Upper lobe of left lung (tissue), 6 donors: ENCODE results near the gene PSORS1C1. TPM values are rescaled to one million over a fixed set of nuclear protein-coding genes. Genes with fewer than 3 reads are reported as not detected.

ENCODE experiments used
- ATAC-seq, 2 donors: fragments of 200-7000 bp; cut with Tn5 transposase; one replicate each; pipeline ENCODE4 v1.9.1; 2022; ENCODE audit warnings: mild to moderate bottlenecking in 2 of 2, moderate library complexity in 2 of 2; ENCODE audit not compliant: low FRiP score in 2 of 2
- DNase-seq, 2 donors: peaks; one replicate each; pipeline ENCODE4 v3.0.0-alpha.2; 2019 to 2020
- H3K27ac ChIP-seq, 4 donors: fragments of 200-600 bp; sonication (generic); one replicate each; pipeline ENCODE4 v1.5.1; 2016 to 2019
- H3K27me3 ChIP-seq, 4 donors: fragments of 200-600 bp; sonication (generic); one replicate each; pipeline ENCODE4 v1.5.1; 2017 to 2019
- H3K36me3 ChIP-seq, 4 donors: fragments of 200-600 bp; sonication (generic); one replicate each; pipeline ENCODE4 v1.5.1; 2016 to 2019
- H3K4me1 ChIP-seq, 4 donors: fragments of 200-600 bp; sonication (generic); one replicate each; pipeline ENCODE4 v1.5.1; 2018 to 2019
- H3K4me3 ChIP-seq, 4 donors: fragments of 200-600 bp; sonication (generic); one replicate each; pipeline ENCODE4 v1.5.1; 2017 to 2019; ENCODE audit warnings: mild to moderate bottlenecking in 2 of 4, moderate library complexity in 1 of 4
- H3K9me3 ChIP-seq, 4 donors: fragments of 200-600 bp; sonication (generic); one replicate each; pipeline ENCODE4 v1.5.1; 2018 to 2019
- CTCF ChIP-seq, 6 experiments: fragments of 450-650 bp in 4 of 6; fragments of 200-600 bp in 2 of 6; sonication (generic) in 2 of 6; IDR thresholded peaks; one replicate each; pipeline ENCODE4 v1.5.1; 2016 to 2019; ENCODE audit warnings: antibody characterized with exemption in 6 of 6
- EP300 ChIP-seq, 4 donors: sonication (generic); formaldehyde crosslinking; IDR thresholded peaks; one replicate each; pipeline ENCODE4 v1.5.1; 2017; ENCODE audit warnings: antibody characterized with exemption in 4 of 4, control low read depth in 2 of 4
- POLR2A ChIP-seq, 4 donors: fragments of 450-650 bp; IDR thresholded peaks; one replicate each; pipeline ENCODE4 v1.5.1; 2016 to 2017; ENCODE audit warnings: antibody characterized with exemption in 4 of 4, mild to moderate bottlenecking in 2 of 4
- POLR2AphosphoS5 ChIP-seq, 2 donors: sonication (generic); formaldehyde crosslinking; IDR thresholded peaks; one replicate each; pipeline ENCODE4 v1.5.1; 2017; ENCODE audit warnings: antibody characterized with exemption in 2 of 2
- WGBS, 2 donors: methylation state at CpG; one replicate each; pipeline ENCODE4 v1.1.5; 2017 to 2018; 5-methylcytosine and 5-hydroxymethylcytosine counted together
- total RNA-seq, 6 donors: library from RNA; depleted of rRNA in 4 of 6; stranded (reverse); fragments of >200 nt in 4 of 6; gene quantifications; one replicate each; pipeline versions ENCODE4 v1.1.0 to v1.2.1, GENCODE V29; 2016 to 2021
- donor health status: DM: no; HTN: no; CAD: no; lungs with moderate emphysema.
- donor health status: DM: no; HTN: yes; CAD: no; lungs with severe emphysema.

PSORS1C1 gene
- total RNA-seq, 6 donors from 2014 or later: 3.2 to 9.4 (median 4.4) TPM

DNA sequence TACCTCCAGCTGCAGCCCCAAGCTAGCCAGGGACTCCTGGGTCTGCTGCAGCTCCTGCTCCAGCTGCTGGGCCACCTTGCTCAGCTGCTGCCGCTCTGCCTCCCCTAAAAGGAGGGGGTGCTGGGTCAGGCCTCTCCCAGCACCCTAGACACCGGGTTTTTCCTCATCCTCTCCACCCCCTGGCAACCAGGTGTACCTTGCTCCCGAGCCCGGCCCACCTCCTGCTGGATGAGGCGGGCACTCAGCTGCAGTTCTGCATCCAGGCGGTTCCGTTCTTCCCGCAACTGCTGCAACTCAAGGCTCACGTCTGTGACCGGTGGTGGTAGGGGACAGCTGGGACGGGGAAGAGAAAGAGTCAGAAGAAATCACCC lies 30.4 kb downstream of the PSORS1C1 start:
- DNase-seq (no peak), ATAC-seq (no peak)
- peaks cover 0 to 20% (median 14%) of the 10 kb centered on the region in 4 donors for H3K36me3 ChIP-seq
- TF ChIP-seq CTCF (IDR thresholded peaks at IDR 0.05): no peak
- TF ChIP-seq EP300 (IDR thresholded peaks at IDR 0.05): no peak
- no peak for TF ChIP-seq POLR2AphosphoS5 (IDR thresholded peaks at IDR 0.05)
- TF ChIP-seq POLR2A (IDR thresholded peaks at IDR 0.05): no peak
- H3K4me1 ChIP-seq: peaks cover 0 to 6% (median 2%) of the 10 kb centered on the region in 4 donors
- H3K9me3 ChIP-seq: no peaks in the 10 kb centered on the region
- H3K27ac ChIP-seq: no peak overlapping the region
- no peaks in the 10 kb centered on the region for H3K27me3 ChIP-seq
- 85 to 89% methylated on average over 5 to 11 of the region's 11 CpGs for WGBS, 2 donors
- H3K4me3 ChIP-seq: no peak overlapping the region

GRCh38 chr6:31145386-31145785 lies 30.8 kb downstream of the PSORS1C1 start:
- no peak overlapping the region for H3K27ac ChIP-seq
- H3K4me1 ChIP-seq: peaks cover 0 to 6% (median 2%) of the 10 kb centered on the region in 4 donors
- 94 to 96% methylated on average over 10 of the region's 10 CpGs for WGBS, 2 donors
- no peaks in the 10 kb centered on the region for H3K27me3 ChIP-seq
- DNase-seq: no peak
- TF ChIP-seq POLR2A (IDR thresholded peaks at IDR 0.05): no peak
- no peak for TF ChIP-seq POLR2AphosphoS5 (IDR thresholded peaks at IDR 0.05)
- TF ChIP-seq EP300 (IDR thresholded peaks at IDR 0.05): no peak
- TF ChIP-seq CTCF (IDR thresholded peaks at IDR 0.05): no peak
- peaks cover 0 to 24% (median 16%) of the 10 kb centered on the region in 4 donors for H3K36me3 ChIP-seq
- H3K9me3 ChIP-seq: no peaks in the 10 kb centered on the region
- no peak overlapping the region for H3K4me3 ChIP-seq
- no peak for ATAC-seq

DNA sequence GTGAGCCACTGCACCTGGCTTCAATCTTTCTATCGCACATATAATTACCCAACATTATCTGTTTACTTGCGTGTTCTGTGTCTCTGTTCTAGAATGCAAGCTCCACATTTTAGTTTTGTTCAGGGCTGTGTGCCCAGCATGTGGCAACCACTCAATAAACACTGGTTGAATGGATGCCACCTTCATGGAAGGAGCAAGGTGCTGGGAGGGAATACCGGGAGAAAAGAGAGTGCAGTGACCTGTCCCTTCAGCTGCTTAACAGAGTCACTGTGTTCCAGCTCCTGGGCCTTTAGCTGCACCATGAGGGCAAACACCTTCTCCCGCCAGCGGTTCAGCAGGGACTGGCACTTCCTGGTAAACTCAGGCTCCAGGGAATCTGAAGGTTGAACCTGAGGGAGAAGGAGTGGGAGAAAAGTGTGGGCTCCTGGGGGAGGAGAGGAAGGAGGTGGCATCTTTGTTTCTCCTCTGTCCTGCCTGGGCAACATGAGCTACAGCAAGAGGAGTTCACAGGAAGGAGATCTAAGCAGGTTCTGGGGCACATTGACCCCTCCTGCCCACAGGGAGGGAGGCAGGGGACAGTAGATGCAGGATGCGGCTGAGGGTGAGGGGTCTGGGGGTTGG lies 35.3 kb downstream of the PSORS1C1 start:
- no peaks in the 10 kb centered on the region for H3K4me1 ChIP-seq
- DNase-seq (no peak), ATAC-seq (no peak)
- no peaks in the 10 kb centered on the region for H3K27me3 ChIP-seq
- no peaks in the 10 kb centered on the region for H3K9me3 ChIP-seq
- no peak overlapping the region for H3K4me3 ChIP-seq
- peaks cover 0 to 36% (median 11%) of the 10 kb centered on the region in 4 donors for H3K36me3 ChIP-seq
- H3K27ac ChIP-seq: no peak overlapping the region
- 90 to 99% methylated on average over 5 to 6 of the region's 6 CpGs for WGBS, 2 donors
- TF ChIP-seq EP300 (IDR thresholded peaks at IDR 0.05) (no peak), POLR2AphosphoS5 (IDR thresholded peaks at IDR 0.05) (no peak), CTCF (IDR thresholded peaks at IDR 0.05) (no peak), POLR2A (IDR thresholded peaks at IDR 0.05) (no peak)

GRCh38 chr6:31152781-31153180 lies 38.2 kb downstream of the PSORS1C1 start:
- H3K36me3 ChIP-seq: peaks cover 0 to 38% (median 10%) of the 10 kb centered on the region in 4 donors
- DNase-seq: no peak

More at GRCh38 chr6:31152781-31153180, 38.2 kb downstream of the PSORS1C1 start:
- Histone ChIP-seq H3K27me3 (no peaks in the 10 kb centered on the region), H3K9me3 (no peaks in the 10 kb centered on the region), H3K27ac (no peak overlapping the region), H3K4me3 (no peak overlapping the region), H3K4me1 (peaks cover 5 to 7% (median 6%) of the 10 kb centered on the region in 4 donors)
- WGBS, 2 donors: 95 to 98% methylated on average over 7 of the region's 7 CpGs
- ATAC-seq: no peak
- TF ChIP-seq CTCF (IDR thresholded peaks at IDR 0.05): no peak
- no peak for TF ChIP-seq POLR2A (IDR thresholded peaks at IDR 0.05)
- TF ChIP-seq EP300 (IDR thresholded peaks at IDR 0.05): no peak
- TF ChIP-seq POLR2AphosphoS5 (IDR thresholded peaks at IDR 0.05): no peak
